Measurements from ENCODE around the gene GCN1.

DNA sequence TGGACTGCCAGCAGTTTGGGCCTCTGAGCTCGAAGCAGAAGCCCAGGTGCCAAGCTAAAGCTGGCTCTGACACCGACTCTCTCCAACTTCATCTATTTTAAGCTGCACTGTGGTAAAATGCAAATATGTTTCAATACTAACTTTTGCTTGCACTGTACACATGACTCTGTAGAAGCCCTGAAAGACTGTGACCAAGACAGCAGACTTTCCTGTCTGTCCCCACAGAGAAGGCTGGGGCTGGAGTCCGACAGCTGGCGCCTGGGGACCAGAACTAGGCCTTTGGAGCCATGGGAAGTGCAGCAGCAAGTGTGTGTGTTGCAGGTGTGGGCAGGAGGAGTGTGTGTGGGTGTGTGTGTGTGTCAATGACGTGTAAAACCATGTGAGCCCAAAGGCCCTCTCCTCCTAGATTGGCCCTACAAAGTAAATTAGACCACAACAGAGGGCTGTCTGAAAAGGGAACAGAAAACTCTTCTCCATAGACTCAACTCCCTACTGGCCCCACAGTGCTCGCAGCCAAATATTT, 61.6 kb downstream of the GCN1 start:
- TF ChIP-seq CTCF (IDR thresholded peaks at IDR 0.05) (no peak), POLR2A (IDR thresholded peaks at IDR 0.05) (no peak)
